ENCODE data around the gene WNK2.

- TF ChIP-seq EZH2phosphoT487 (conservative IDR thresholded peaks at IDR 0.05; ENCODE audit: low read length) (no peak), CTCF (IDR thresholded peaks at IDR 0.05; ENCODE audit: insufficient read depth, low read length, poor library complexity, severe bottlenecking) (no peak)
These were observed 3.1 kb downstream of the WNK2 start for GRCh38 chr9:93187047-93187446.
